Measurements from ENCODE around the gene CAP1. TPM values are rescaled to one million over a fixed set of nuclear protein-coding genes. Genes with fewer than 3 reads are reported as not detected.

The CAP1 gene
- total and polyA plus RNA-seq, 2 of the 4 experiments (the other 2 are of a cell fraction): 434 to 756 TPM

DNA sequence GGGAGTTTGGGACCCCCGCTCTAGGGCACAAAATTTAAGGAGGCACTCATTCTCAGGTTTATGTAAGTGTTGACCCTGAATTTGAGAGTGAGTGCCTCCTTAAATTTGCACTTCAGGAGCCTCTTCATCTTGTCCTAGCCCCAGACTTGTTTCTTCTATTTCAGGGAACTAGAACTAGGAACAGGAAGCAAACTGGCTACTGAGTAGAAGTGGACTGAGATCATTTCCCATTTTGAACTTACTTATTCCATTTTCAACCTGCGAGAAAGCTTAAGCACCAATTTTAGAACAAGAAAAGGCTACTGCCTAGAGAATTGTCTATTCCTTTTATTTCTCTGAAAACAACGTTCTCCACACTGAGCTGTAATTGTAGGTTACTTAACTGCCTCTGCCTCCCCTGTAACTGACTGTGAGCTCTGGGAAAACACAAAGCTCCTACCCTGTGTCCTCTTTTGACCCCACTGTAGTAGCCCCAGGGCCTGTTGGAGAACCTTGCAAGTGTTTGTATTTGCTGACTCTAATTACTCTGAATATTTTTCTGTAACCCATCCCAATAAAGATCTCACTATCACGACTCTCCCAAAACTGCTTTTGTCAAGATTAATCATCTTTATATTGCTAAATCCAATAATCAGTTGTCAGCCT is 54.1 kb downstream of the CAP1 start:
- TF ChIP-seq MAFK (IDR thresholded peaks at IDR 0.05; ENCODE audit: low read depth, low read length) (no peak), POLR2A (IDR thresholded peaks at IDR 0.05; ENCODE audit: low read depth, low read length) (no peak), RCOR1 (IDR thresholded peaks at IDR 0.05; ENCODE audit: insufficient replicate concordance, low read length) (no peak), NFE2L2 (IDR thresholded peaks at IDR 0.05; ENCODE audit: low read depth, low read length) (no peak)
- TF ChIP-seq, protein P1, sequence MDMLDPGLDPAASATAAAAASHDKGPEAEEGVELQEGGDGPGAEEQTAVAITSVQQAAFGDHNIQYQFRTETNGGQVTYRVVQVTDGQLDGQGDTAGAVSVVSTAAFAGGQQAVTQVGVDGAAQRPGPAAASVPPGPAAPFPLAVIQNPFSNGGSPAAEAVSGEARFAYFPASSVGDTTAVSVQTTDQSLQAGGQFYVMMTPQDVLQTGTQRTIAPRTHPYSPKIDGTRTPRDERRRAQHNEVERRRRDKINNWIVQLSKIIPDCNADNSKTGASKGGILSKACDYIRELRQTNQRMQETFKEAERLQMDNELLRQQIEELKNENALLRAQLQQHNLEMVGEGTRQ (IDR thresholded peaks at IDR 0.05; ENCODE audit: low read depth, low read length): no peak
- Histone ChIP-seq H2AFZ (replicated peaks; ENCODE audit: low read length, poor library complexity) (no peak overlapping the region), H4K20me1 (ENCODE audit: insufficient read depth, low read length) (peaks cover 5% of the 10 kb centered on the region; the same call in 1 of the 2 replicates), H3K14ac (replicated peaks; ENCODE audit: low read depth, low read length) (no peak overlapping the region), H3K36me3 (ENCODE audit: control insufficient read depth, insufficient read depth, low read length) (peaks cover 7% of the 10 kb centered on the region), H4K91ac (ENCODE audit: insufficient read depth, low read depth, low read length) (no peak overlapping the region), H3K4me3 (ENCODE audit: insufficient read depth, low read depth, low read length) (no peak overlapping the region), H3K4ac (ENCODE audit: low read depth, low read length) (no peak overlapping the region), H3K27ac (ENCODE audit: insufficient read depth, low read length) (no peak overlapping the region), H3K79me1 (ENCODE audit: low read depth in 1 of 2, low read length in 2 of 2) (peaks cover 27 to 38% of the 10 kb centered on the region in 2 experiments), H2BK20ac (ENCODE audit: low read depth, low read length) (no peak overlapping the region), H3K4me2 (ENCODE audit: low read depth, low read length) (no peak overlapping the region), H3K9ac (ENCODE audit: low read depth, low read length) (no peak overlapping the region), H3K18ac (ENCODE audit: low read depth, low read length) (no peak overlapping the region), H2BK120ac (ENCODE audit: low read depth, low read length) (no peak overlapping the region), H3K23ac (ENCODE audit: low read depth, low read length) (no peak overlapping the region), H3K9me3 (ENCODE audit: control insufficient read depth, insufficient read depth, low read length) (no peaks in the 10 kb centered on the region), H2BK15ac (ENCODE audit: low read depth, low read length) (no peak overlapping the region), H3K56ac (ENCODE audit: extremely low read depth, insufficient read depth, low read length) (no peak overlapping the region), H2AK9ac (replicated peaks; ENCODE audit: low read depth, low read length, poor library complexity) (no peak overlapping the region), H3K9me1 (ENCODE audit: insufficient read depth, low read length) (peaks cover 14% of the 10 kb centered on the region), H2BK5ac (ENCODE audit: low read depth, low read length, poor library complexity, severe bottlenecking) (no peak overlapping the region), H2AK5ac (ENCODE audit: low read depth, low read length) (no peak overlapping the region), H3K27me3 (ENCODE audit: control insufficient read depth, insufficient read depth, low read length) (no peaks in the 10 kb centered on the region), H4K5ac (ENCODE audit: low read depth, low read length) (no peak overlapping the region), H3K4me1 (ENCODE audit: control insufficient read depth, insufficient read depth, low read length) (peaks cover 5% of the 10 kb centered on the region; the same call in 1 of the 2 replicates), H4K8ac (ENCODE audit: low read depth in 2 of 2, low read length in 2 of 2) (no peak overlapping the region)
- dilution Hi-C loops (cut with HindIII; ENCODE audit: low sequenced_read_pairs, unreplicated experiment) (no loop called here), intact Hi-C loops (cut with micrococcal nuclease) (loop anchor here (5.0 kb wide), 1 partner anchor 48 kb away; no protein-coding TSS in a partner anchor), in situ Hi-C loops (cut with MboI; ENCODE audit: low sequenced_read_pairs) (no loop called here)
- ATAC-seq (ENCODE audit: low read depth) (no peak), DNase-seq (no peak)
- no TSS peak for BruUV-seq (replicated peaks)
- CTCF ChIA-PET: no interaction called here
- POLR2A ChIA-PET (ENCODE audit: unreplicated experiment): no interaction called here
- 100% methylated on average over 1 of the region's 4 CpGs; no CpG with 5 or more reads in 1 of the 2 experiments for WGBS, 2 experiments (ENCODE audit: extremely low coverage in 2 of 2, insufficient read length in 1 of 2)
